ENCODE data around the gene OPN1SW.

Gene OPN1SW

GRCh38 chr7:128783143-128783861, 7.7 kb upstream of the OPN1SW start:
- peak; percentile 78 for DNase-seq (ENCODE audit: extremely low spot score)
- ChIA-PET POLR2A (interaction anchor here (0.9 to 2.1 kb wide), 4 partner anchors 8 to 80 kb away, joined by 3 to 9 read pairs (median 6); partner anchors contain the start of genes ATP6V1F, CALU and CCDC136), CTCF (interaction anchor here (1.2 kb wide), 1 partner anchor 100 kb away, joined by 3 read pairs; no protein-coding TSS in a partner anchor)
- no peak for TF ChIP-seq TARDBP (IDR thresholded peaks at IDR 0.05)
- 0 out of 2 replicates have a peak, but pooled peaks have one; percentile 33 for TF ChIP-seq FOXM1 (IDR thresholded peaks at IDR 0.05; ENCODE audit: borderline replicate concordance)

DNA sequence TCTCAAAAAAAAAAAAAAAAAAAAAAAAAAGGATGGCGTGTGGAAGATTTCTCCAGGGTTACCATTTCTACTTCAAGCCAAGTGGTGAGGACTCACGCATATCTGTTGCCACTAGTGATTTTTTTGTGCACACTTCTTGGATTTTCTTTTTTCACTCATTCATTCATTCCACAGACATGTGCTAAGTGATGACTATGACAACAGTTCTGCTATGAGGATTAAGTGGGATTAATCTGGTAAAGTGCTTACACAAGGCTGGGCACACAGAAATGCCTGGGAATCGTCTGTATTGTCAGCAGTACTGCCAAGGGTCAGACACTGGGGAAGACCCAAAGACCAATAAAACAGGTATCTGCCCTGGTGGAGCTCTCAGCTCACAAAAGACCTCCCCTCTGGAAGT, 6.3 kb upstream of the OPN1SW start:
- DNase-seq (ENCODE audit: extremely low spot score), result no peak
- TF ChIP-seq NFRKB (IDR thresholded peaks at IDR 0.05), result no peak
- no peak for TF ChIP-seq SUZ12 (IDR thresholded peaks at IDR 0.05)
- TF ChIP-seq ARNT (IDR thresholded peaks at IDR 0.05), result no peak
- no peak for TF ChIP-seq L3MBTL2 (conservative IDR thresholded peaks at IDR 0.05)
- no peak for TF ChIP-seq FOXA1 (IDR thresholded peaks at IDR 0.05)
- ChIA-PET CTCF (no interaction called here), POLR2A (interaction anchor here (1.8 kb wide), 2 partner anchors 10 to 43 kb away, joined by 8 to 9 read pairs; partner anchors contain the start of genes CALU and CCDC136)

GRCh38 chr7:128781126-128781525, 5.5 kb upstream of the OPN1SW start:
- ChIA-PET CTCF (no interaction called here), POLR2A (interaction anchor here (0.6 kb wide), 1 partner anchor 10 kb away, joined by 3 read pairs; no protein-coding TSS in a partner anchor)
- TF ChIP-seq SP1 (IDR thresholded peaks at IDR 0.05) (no peak), ELF4 (IDR thresholded peaks at IDR 0.05) (no peak), SUZ12 (IDR thresholded peaks at IDR 0.05) (no peak), FOXA1 (IDR thresholded peaks at IDR 0.05) (no peak), NFRKB (IDR thresholded peaks at IDR 0.05) (no peak), FOXK2 (IDR thresholded peaks at IDR 0.05) (no peak), ARNT (IDR thresholded peaks at IDR 0.05) (no peak), L3MBTL2 (conservative IDR thresholded peaks at IDR 0.05) (no peak), CTBP1 (IDR thresholded peaks at IDR 0.05; ENCODE audit: borderline replicate concordance) (no peak), HDGF (IDR thresholded peaks at IDR 0.05; ENCODE audit: borderline replicate concordance) (no peak), BHLHE40 (IDR thresholded peaks at IDR 0.05; ENCODE audit: borderline replicate concordance) (no peak), FOXM1 (IDR thresholded peaks at IDR 0.05; ENCODE audit: borderline replicate concordance) (no peak), LEF1 (IDR thresholded peaks at IDR 0.05; ENCODE audit: borderline replicate concordance) (no peak), TARDBP (IDR thresholded peaks at IDR 0.05) (no peak), ZNF384 (IDR thresholded peaks at IDR 0.05) (no peak)
- TF ChIP-seq, protein P1, sequence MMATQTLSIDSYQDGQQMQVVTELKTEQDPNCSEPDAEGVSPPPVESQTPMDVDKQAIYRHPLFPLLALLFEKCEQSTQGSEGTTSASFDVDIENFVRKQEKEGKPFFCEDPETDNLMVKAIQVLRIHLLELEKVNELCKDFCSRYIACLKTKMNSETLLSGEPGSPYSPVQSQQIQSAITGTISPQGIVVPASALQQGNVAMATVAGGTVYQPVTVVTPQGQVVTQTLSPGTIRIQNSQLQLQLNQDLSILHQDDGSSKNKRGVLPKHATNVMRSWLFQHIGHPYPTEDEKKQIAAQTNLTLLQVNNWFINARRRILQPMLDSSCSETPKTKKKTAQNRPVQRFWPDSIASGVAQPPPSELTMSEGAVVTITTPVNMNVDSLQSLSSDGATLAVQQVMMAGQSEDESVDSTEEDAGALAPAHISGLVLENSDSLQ (IDR thresholded peaks at IDR 0.05), result no peak
- DNase-seq (ENCODE audit: extremely low spot score), result no peak

- POLR2A ChIA-PET, result no interaction called here
- CTCF ChIA-PET, result no interaction called here
- TF ChIP-seq LEF1 (IDR thresholded peaks at IDR 0.05; ENCODE audit: borderline replicate concordance) (no peak), ARNT (IDR thresholded peaks at IDR 0.05) (no peak), TARDBP (IDR thresholded peaks at IDR 0.05) (no peak), SP1 (IDR thresholded peaks at IDR 0.05) (no peak), ELF4 (IDR thresholded peaks at IDR 0.05) (no peak), L3MBTL2 (conservative IDR thresholded peaks at IDR 0.05) (no peak), CTBP1 (IDR thresholded peaks at IDR 0.05; ENCODE audit: borderline replicate concordance) (no peak), FOXA1 (IDR thresholded peaks at IDR 0.05) (no peak), SUZ12 (IDR thresholded peaks at IDR 0.05) (no peak)
- TF ChIP-seq, protein P1 (IDR thresholded peaks at IDR 0.05), result no peak
- DNase-seq (ENCODE audit: extremely low spot score), result no peak
Observed at GRCh38 chr7:128778946-128779345, 3.4 kb upstream of the OPN1SW start.

GRCh38 chr7:128777156-128778123, 1.8 kb upstream of the OPN1SW start:
- DNase-seq (ENCODE audit: extremely low spot score), result no peak
- ChIA-PET POLR2A (interaction anchor here (0.8 kb wide), 1 partner anchor 14 kb away, joined by 3 read pairs; no protein-coding TSS in a partner anchor), CTCF (no interaction called here)
- TF ChIP-seq, protein P1 (IDR thresholded peaks at IDR 0.05), result no peak
- TF ChIP-seq CTBP1 (IDR thresholded peaks at IDR 0.05; ENCODE audit: borderline replicate concordance) (no peak), ZNF384 (IDR thresholded peaks at IDR 0.05) (peak; percentile 47; the same call in 1 of the 2 replicates)

GRCh38 chr7:128774921-128775320, 673 bp downstream of the OPN1SW start:
- TF ChIP-seq HDGF (IDR thresholded peaks at IDR 0.05; ENCODE audit: borderline replicate concordance), result no peak
- no peak for TF ChIP-seq FOXM1 (IDR thresholded peaks at IDR 0.05; ENCODE audit: borderline replicate concordance)
- no peak for TF ChIP-seq SUZ12 (IDR thresholded peaks at IDR 0.05)
- CTCF ChIA-PET, result no interaction called here
- POLR2A ChIA-PET, result no interaction called here
- no peak for DNase-seq (ENCODE audit: extremely low spot score)

Measured in HEK293T (cell line).